ENCODE data around the gene B4GALT2. TPM values are rescaled to one million over a fixed set of nuclear protein-coding genes. Genes with fewer than 3 reads are reported as not detected.
A peak's percentile ranks its signal among the peaks of the same experiment; 100 is the strongest.

Gene B4GALT2
- total RNA-seq, 1 donor from 2014 or later, result 61.7 TPM

DNA sequence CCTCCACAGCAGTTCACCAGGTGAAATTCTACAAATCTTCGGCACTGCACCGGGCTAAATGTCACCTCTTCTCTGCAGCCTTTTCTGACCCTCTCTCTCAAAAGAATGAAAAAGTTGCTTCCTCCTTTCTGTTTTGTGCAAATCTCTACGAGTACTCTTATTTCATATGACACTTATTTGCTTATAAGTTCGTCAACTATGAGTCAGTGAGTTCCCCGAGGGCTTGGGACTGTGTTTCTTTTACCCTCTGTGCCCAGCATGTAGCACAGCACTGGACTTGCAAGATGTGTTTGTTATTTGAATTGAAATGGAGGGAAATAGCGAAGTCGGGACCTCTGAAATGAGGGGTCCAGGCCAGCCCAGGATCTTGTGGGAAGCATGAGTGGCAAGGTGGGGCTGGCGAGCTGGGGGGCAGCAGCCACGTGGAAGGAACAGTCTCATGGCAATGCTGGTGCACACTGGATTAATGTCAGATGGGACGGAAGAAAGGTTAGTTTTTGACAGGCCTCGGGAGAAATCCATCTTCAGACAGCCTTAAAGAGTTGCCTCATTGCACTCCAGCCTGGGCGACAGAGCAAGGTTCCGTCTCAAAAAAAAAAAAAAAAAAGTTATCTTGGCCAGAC is 46.0 kb downstream of the B4GALT2 start:
- TF ChIP-seq, protein P1, sequence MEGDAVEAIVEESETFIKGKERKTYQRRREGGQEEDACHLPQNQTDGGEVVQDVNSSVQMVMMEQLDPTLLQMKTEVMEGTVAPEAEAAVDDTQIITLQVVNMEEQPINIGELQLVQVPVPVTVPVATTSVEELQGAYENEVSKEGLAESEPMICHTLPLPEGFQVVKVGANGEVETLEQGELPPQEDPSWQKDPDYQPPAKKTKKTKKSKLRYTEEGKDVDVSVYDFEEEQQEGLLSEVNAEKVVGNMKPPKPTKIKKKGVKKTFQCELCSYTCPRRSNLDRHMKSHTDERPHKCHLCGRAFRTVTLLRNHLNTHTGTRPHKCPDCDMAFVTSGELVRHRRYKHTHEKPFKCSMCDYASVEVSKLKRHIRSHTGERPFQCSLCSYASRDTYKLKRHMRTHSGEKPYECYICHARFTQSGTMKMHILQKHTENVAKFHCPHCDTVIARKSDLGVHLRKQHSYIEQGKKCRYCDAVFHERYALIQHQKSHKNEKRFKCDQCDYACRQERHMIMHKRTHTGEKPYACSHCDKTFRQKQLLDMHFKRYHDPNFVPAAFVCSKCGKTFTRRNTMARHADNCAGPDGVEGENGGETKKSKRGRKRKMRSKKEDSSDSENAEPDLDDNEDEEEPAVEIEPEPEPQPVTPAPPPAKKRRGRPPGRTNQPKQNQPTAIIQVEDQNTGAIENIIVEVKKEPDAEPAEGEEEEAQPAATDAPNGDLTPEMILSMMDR (IDR thresholded peaks at IDR 0.05; ENCODE audit: unreplicated experiment), result no peak
- Mint-ChIP-seq H3K4me3 (ENCODE audit: low read depth) (no peak overlapping the region), H3K36me3 (ENCODE audit: insufficient read depth) (peaks cover 6% of the 10 kb centered on the region), H3K9me3 (ENCODE audit: low read depth) (no peaks in the 10 kb centered on the region), H3K27me3 (no peaks in the 10 kb centered on the region), H3K27ac (no peak overlapping the region), H3K4me1 (ENCODE audit: low read depth) (peaks cover 4% of the 10 kb centered on the region)
- DNase-seq (ENCODE audit: low spot score, unreplicated experiment), result no peak

- H3K4me3 Mint-ChIP-seq (ENCODE audit: low read depth), result no peak overlapping the region
- TF ChIP-seq, protein P1 (IDR thresholded peaks at IDR 0.05; ENCODE audit: unreplicated experiment), result no peak
- H3K9me3 Mint-ChIP-seq (ENCODE audit: low read depth), result no peaks in the 10 kb centered on the region
- no peak for DNase-seq (ENCODE audit: low spot score, unreplicated experiment)
- H3K27ac Mint-ChIP-seq, result no peak overlapping the region
- peaks cover 6% of the 10 kb centered on the region for H3K36me3 Mint-ChIP-seq (ENCODE audit: insufficient read depth)
- no peaks in the 10 kb centered on the region for H3K27me3 Mint-ChIP-seq
- peaks cover 4% of the 10 kb centered on the region for H3K4me1 Mint-ChIP-seq (ENCODE audit: low read depth)
Observed at GRCh38 chr1:44025816-44026215, 46.8 kb downstream of the B4GALT2 start.

- Mint-ChIP-seq H3K9me3 (ENCODE audit: low read depth) (no peaks in the 10 kb centered on the region), H3K27me3 (no peaks in the 10 kb centered on the region), H3K27ac (no peak overlapping the region), H3K4me1 (ENCODE audit: low read depth) (peaks cover 13% of the 10 kb centered on the region), H3K4me3 (ENCODE audit: low read depth) (no peak overlapping the region), H3K36me3 (ENCODE audit: insufficient read depth) (peaks cover 4% of the 10 kb centered on the region)
- TF ChIP-seq, protein P1 (IDR thresholded peaks at IDR 0.05; ENCODE audit: unreplicated experiment), result no peak
- DNase-seq (ENCODE audit: low spot score, unreplicated experiment), result no peak
Observed at GRCh38 chr1:44027320-44027719, 48.3 kb downstream of the B4GALT2 start.

- Mint-ChIP-seq H3K9me3 (ENCODE audit: low read depth) (no peaks in the 10 kb centered on the region), H3K36me3 (ENCODE audit: insufficient read depth) (peaks cover 2% of the 10 kb centered on the region), H3K4me3 (ENCODE audit: low read depth) (peak overlapping the region; percentile 90), H3K27ac (peak overlapping the region; percentile 97), H3K4me1 (ENCODE audit: low read depth) (peaks cover 19% of the 10 kb centered on the region), H3K27me3 (no peaks in the 10 kb centered on the region)
- TF ChIP-seq, protein P1 (IDR thresholded peaks at IDR 0.05; ENCODE audit: unreplicated experiment), result no peak
- no peak for DNase-seq (ENCODE audit: low spot score, unreplicated experiment)
Observed at GRCh38 chr1:44029260-44029910, 50.4 kb downstream of the B4GALT2 start.

GRCh38 chr1:44029911-44030604 is 51.0 kb downstream of the B4GALT2 start:
- H3K36me3 Mint-ChIP-seq (ENCODE audit: insufficient read depth), result no peaks in the 10 kb centered on the region

More at GRCh38 chr1:44029911-44030604, 51.0 kb downstream of the B4GALT2 start:
- TF ChIP-seq, protein P1 (IDR thresholded peaks at IDR 0.05; ENCODE audit: unreplicated experiment), result no peak
- peaks cover 19% of the 10 kb centered on the region for H3K4me1 Mint-ChIP-seq (ENCODE audit: low read depth)
- peak; percentile 71 for DNase-seq (ENCODE audit: low spot score, unreplicated experiment)
- no peaks in the 10 kb centered on the region for H3K9me3 Mint-ChIP-seq (ENCODE audit: low read depth)
- peak overlapping the region; percentile 90 for H3K4me3 Mint-ChIP-seq (ENCODE audit: low read depth)
- peak overlapping the region; percentile 97 for H3K27ac Mint-ChIP-seq
- H3K27me3 Mint-ChIP-seq, result no peaks in the 10 kb centered on the region
